K562 (cell line): ENCODE results near the gene HPSE2. TPM values are rescaled to one million over a fixed set of nuclear protein-coding genes. Genes with fewer than 3 reads are reported as not detected.

Source experiments
- ATAC-seq: fragments of 200-7000 bp; cut with Tn5 transposase; 3 replicates; pipeline ENCODE4 v1.9.1; 2020; ENCODE audit warnings: moderate library complexity
- BruUV-seq: library from RNA; stranded (reverse); fragments of 400-500 nt; replicated peaks from 2 replicates; lab custom pipeline; 2021; lab: Mats Ljungman, UMichigan
- CTCF ChIA-PET: fragments of 300-600 bp; formaldehyde crosslinking; extraction: SDS; loops from one replicate; lab custom pipeline; 2021; ENCODE audit warnings: low intra/inter-chr PET ratio; lab: Yijun Ruan, JAX
- POLR2A ChIA-PET: fragments of 300-600, 350-650 bp; sonication (Branson Sonifier 250); formaldehyde crosslinking; extraction: SDS; loops from one replicate; lab custom pipeline; 2021; ENCODE audit warnings: antibody characterized with exemption, inconsistent platforms; lab: Yijun Ruan, JAX
- DNase-seq, 4 experiments: peaks; one replicate each; pipeline versions ENCODE4 v3.0.0 to v3.0.0-alpha.2; 2011 to 2018; ENCODE audit warnings: low spot score in 3 of 4, mixed read lengths in 3 of 4; ENCODE audit errors: extremely low read depth in 1 of 4
- FAIRE-seq: peaks from 2 replicates; lab custom pipeline; 2011; peaks lifted over from hg19 to GRCh38; lab: Jason Lieb, UNC
- H2AFZ ChIP-seq: 2 replicates; pipeline ENCODE4 v1.6.0; 2011; ENCODE audit warnings: low read depth, low read length, control low read depth, inconsistent platforms
- H3K27ac ChIP-seq: fragments of 200-600 bp; 3 replicates; pipeline ENCODE4 v1.8.0; 2011; ENCODE audit warnings: low read depth, mild to moderate bottlenecking, control low read depth, inconsistent platforms, low read length, moderate library complexity, mixed read lengths; ENCODE audit errors: extremely low read depth
- H3K27me3 ChIP-seq, 2 experiments: fragments of 300-600 bp in 1 of 2; 2 replicates in 1 of 2; 3 replicates in 1 of 2; pipeline versions ENCODE4 v1.6.0 to v1.8.0; 2011; ENCODE audit warnings: inconsistent platforms in 2 of 2, low read length in 2 of 2, mild to moderate bottlenecking in 1 of 2, mixed read lengths in 1 of 2, moderate library complexity in 1 of 2; ENCODE audit not compliant: control insufficient read depth in 2 of 2, insufficient read depth in 2 of 2
- H3K36me3 ChIP-seq: fragments of 300-600 bp; 3 replicates; pipeline ENCODE4 v1.8.0; 2011; ENCODE audit warnings: mild to moderate bottlenecking, low read length, inconsistent platforms; ENCODE audit not compliant: control insufficient read depth, insufficient read depth
- H3K4me1 ChIP-seq, 2 experiments: fragments of 200-600 bp in 1 of 2; replicated peaks in 1 of 2; 2 replicates in 1 of 2; 3 replicates in 1 of 2; pipeline versions ENCODE4 v1.5.1 to v1.8.0; 2011; ENCODE audit warnings: inconsistent platforms in 2 of 2, low read length in 2 of 2, mild to moderate bottlenecking in 1 of 2, mixed read lengths in 1 of 2, moderate library complexity in 1 of 2; ENCODE audit not compliant: control insufficient read depth in 2 of 2, insufficient read depth in 2 of 2
- H3K4me2 ChIP-seq: 2 replicates; pipeline ENCODE4 v1.6.1; 2011; ENCODE audit warnings: low read length, control low read depth, inconsistent platforms, mixed read lengths; ENCODE audit not compliant: insufficient read depth
- H3K4me3 ChIP-seq: fragments of 200-600 bp; sonication (generic), shearing (Covaris generic); 2 replicates; pipeline ENCODE4 v1.5.1; 2016; ENCODE audit warnings: control low read depth, inconsistent platforms
- H3K79me2 ChIP-seq: fragments of 200-600 bp; 3 replicates; pipeline ENCODE4 v1.8.0; 2011; ENCODE audit warnings: low read length, inconsistent platforms; ENCODE audit not compliant: control insufficient read depth, insufficient read depth
- H3K9ac ChIP-seq, 2 experiments: 2 replicates each; pipeline versions ENCODE4 v1.6.0 to v1.6.1; 2011; ENCODE audit warnings: low read depth in 2 of 2, low read length in 2 of 2, control low read depth in 1 of 2, inconsistent platforms in 1 of 2, mild to moderate bottlenecking in 1 of 2, mixed read lengths in 1 of 2; ENCODE audit not compliant: insufficient read depth in 1 of 2
- H3K9me1 ChIP-seq: one replicate; pipeline ENCODE4 v1.6.0; 2011; ENCODE audit warnings: inconsistent platforms, mild to moderate bottlenecking, low read length, moderate library complexity; ENCODE audit not compliant: control insufficient read depth, insufficient read depth
- H3K9me3 ChIP-seq: replicated peaks from 2 replicates; pipeline ENCODE4 v1.5.1; 2011; ENCODE audit warnings: low read depth, low read length, inconsistent platforms; ENCODE audit not compliant: control insufficient read depth, insufficient read depth
- H4K20me1 ChIP-seq: replicated peaks from 2 replicates; pipeline ENCODE4 v1.6.1; 2011; ENCODE audit warnings: low read length, inconsistent platforms, mixed read lengths; ENCODE audit not compliant: control insufficient read depth, insufficient read depth
- BRD4 ChIP-seq: fragments of 200-600 bp; sonication (generic); IDR thresholded peaks from 2 replicates; pipeline ENCODE4 v1.6.1; 2017; ENCODE audit warnings: inconsistent platforms
- CBX3 ChIP-seq, 2 experiments: IDR thresholded peaks; 1 replicate in 1 of 2; 2 replicates in 1 of 2; pipeline ENCODE4 v1.6.1; 2012; ENCODE audit warnings: inconsistent platforms in 2 of 2, low read length in 2 of 2, borderline replicate concordance in 1 of 2, control low read depth in 1 of 2
- FOXK2 ChIP-seq, 2 experiments: fragments of 450-650 bp; IDR thresholded peaks in 1 of 2; conservative IDR thresholded peaks in 1 of 2; 2 replicates each; pipeline ENCODE4 v1.6.1; 2016; ENCODE audit warnings: low read depth in 2 of 2, mild to moderate bottlenecking in 1 of 2
- HCFC1 ChIP-seq: IDR thresholded peaks from 2 replicates; pipeline ENCODE4 v1.6.1; 2012; ENCODE audit warnings: low read depth, low read length, improper control_type of control experiment
- MBD1 ChIP-seq: fragments of 250-450 bp; sonication (Bioruptor Pico); IDR thresholded peaks from 2 replicates; pipeline ENCODE4 v1.8.0; 2022; ENCODE audit warnings: inconsistent platforms
- MEF2A ChIP-seq: IDR thresholded peaks from 2 replicates; pipeline ENCODE4 v1.6.1; 2011; ENCODE audit warnings: low read depth, mild to moderate bottlenecking, low read length, moderate library complexity; ENCODE audit not compliant: control insufficient read depth
- TEAD1 ChIP-seq, 2 experiments: fragments of 450-650 bp in 1 of 2; sonication (generic) in 1 of 2; formaldehyde crosslinking; IDR thresholded peaks; 2 replicates each; pipeline versions ENCODE4 v1.4.0 to v1.8.0; 2020 to 2022; ENCODE audit warnings: mild to moderate bottlenecking in 2 of 2, missing genetic modification reagents in 1 of 2
- ZNF57 ChIP-seq: fragments of 450-650 bp; formaldehyde crosslinking; IDR thresholded peaks from 2 replicates; pipeline ENCODE4 v1.4.0; 2020; ENCODE audit warnings: mild to moderate bottlenecking, moderate library complexity
- ZNF592 ChIP-seq: fragments of 450-650 bp; IDR thresholded peaks from 2 replicates; pipeline ENCODE4 v1.6.1; 2017; ENCODE audit warnings: antibody characterized with exemption, mild to moderate bottlenecking
- ZNF740 ChIP-seq, 3 experiments: fragments of 200-800 bp in 1 of 3; sonication (Bioruptor generic) in 1 of 3; sonication (generic) in 1 of 3; formaldehyde crosslinking in 1 of 3; IDR thresholded peaks; 2 replicates each; pipeline versions ENCODE4 v1.6.1 to v1.8.0; 2016 to 2022; ENCODE audit warnings: mild to moderate bottlenecking in 2 of 3, missing compliant biosample characterization in 2 of 3, missing genetic modification characterization in 2 of 3, missing genetic modification reagents in 1 of 3
- in situ Hi-C: fragments of 300-500 bp; cut with MboI; formaldehyde crosslinking; loops from 4 replicates; pipeline ENCODE4 v1.15.0; 2018; ENCODE audit warnings: inconsistent platforms, mixed read lengths
- intact Hi-C: fragments of 100-400 bp; cut with micrococcal nuclease; formaldehyde crosslinking; loops from 2 replicates; pipeline ENCODE4 v1.14.2; 2022
- polyA plus RNA-seq, 8 experiments: library from polyadenylated mRNA; depleted of rRNA in 4 of 8; stranded (reverse) in 5 of 8; unstranded in 3 of 8; fragments of >200 nt; fragmentation: Nextera tagmentation in 2 of 8; fragmentation: Illumina TruSeq in 1 of 8; extraction: Ambion mirVana in 2 of 8; extraction: Trizol in 1 of 8; gene quantifications; 2 replicates each; pipeline versions ENCODE4 v1.2.1 to v1.2.3, GENCODE V29; 2011 to 2014; ENCODE audit warnings: inconsistent platforms in 1 of 8, missing spikeins in 1 of 8
- total RNA-seq, 7 experiments: library from RNA; depleted of rRNA in 6 of 7; stranded (reverse); fragments of >200 nt in 6 of 7; fragmentation: Illumina TruSeq in 2 of 7; extraction: Trizol in 2 of 7; gene quantifications; 2 replicates each; pipeline versions ENCODE4 v1.2.1 to v1.2.3, GENCODE V29; 2011 to 2021; ENCODE audit warnings: low replicate concordance in 1 of 7

HPSE2 gene
- total and polyA plus RNA-seq, 9 of the 15 experiments (the other 6 are each of a cell fraction or from before 2014, with no cell fraction given) = 0.03 to 0.10 (median 0.04) TPM; not detected in 2

GRCh38 chr10:98659951-98660350, 575.7 kb downstream of the HPSE2 start (continued):
- TF ChIP-seq MBD1 (CRISPR knock-in tag) (no peak), ZNF57 (no peak), BRD4 (no peak), ZNF740 (CRISPR knock-in tag; IDR thresholded peaks at IDR 0.05) (no peak), ZNF740 (tag; IDR thresholded peaks at IDR 0.05) (no peak), MEF2A (no peak)

GRCh38 chr10:98655492-98655891, 580.2 kb downstream of the HPSE2 start:
- no TSS peak for BruUV-seq
- ChIA-PET CTCF (no interaction called here), POLR2A (no interaction called here)
- FAIRE-seq (no peak), DNase-seq (no peak), ATAC-seq (no peak)
- Histone ChIP-seq H3K9me1 (no peaks in the 10 kb centered on the region), H3K4me2 (no peak overlapping the region), H4K20me1 (no peaks in the 10 kb centered on the region), H3K79me2 (no peaks in the 10 kb centered on the region), H2AFZ (no peak overlapping the region), H3K36me3 (no peaks in the 10 kb centered on the region), H3K9ac (no peak overlapping the region), H3K4me3 (no peak overlapping the region), H3K4me1 (no peaks in the 10 kb centered on the region), H3K27ac (no peak overlapping the region), H3K9me3 (no peaks in the 10 kb centered on the region), H3K27me3 (no peaks in the 10 kb centered on the region)
- no peak for TF ChIP-seq HCFC1
- no peak for TF ChIP-seq ZNF592
- TF ChIP-seq FOXK2 (conservative IDR thresholded peaks at IDR 0.05 in 1 of 2, IDR thresholded peaks at IDR 0.05 in 1 of 2; ENCODE audit: low read depth in 2 of 2) = no peak
- no peak for TF ChIP-seq CBX3 (IDR thresholded peaks at IDR 0.05; ENCODE audit: borderline replicate concordance in 1 of 2, low read length in 2 of 2)
- no peak for TF ChIP-seq TEAD1 (CRISPR knock-in tag; IDR thresholded peaks at IDR 0.05)
- in situ Hi-C loops (no loop called here), intact Hi-C loops (no loop called here)
